Occipital lobe (tissue), 2 donors: Measurements from ENCODE around the gene GPR160. TPM values are rescaled to one million over a fixed set of nuclear protein-coding genes. Genes with fewer than 3 reads are reported as not detected.

Source experiments
- DNase-seq: peaks from one replicate; lab custom pipeline; 2025; lab: John Stamatoyannopoulos, UW
- total RNA-seq: library from RNA; depleted of rRNA; stranded (reverse); fragments of >200 nt; gene quantifications from one replicate; pipeline ENCODE4 v1.2.3, GENCODE V29; 2014

GPR160 gene
- total RNA-seq, 1 donor from 2014 or later: 2.5 TPM

- no peak for DNase-seq
These were observed 10.3 kb upstream of the GPR160 start for GRCh38 chr3:170027233-170028102.

GRCh38 chr3:170033489-170033888 lies 4.3 kb upstream of the GPR160 start:
- no peak for DNase-seq

GRCh38 chr3:170038434-170039110 lies 777 bp downstream of the GPR160 start:
- no peak for DNase-seq

- DNase-seq: no peak
These were observed 2.6 kb downstream of the GPR160 start for GRCh38 chr3:170040418-170040817.

- DNase-seq: no peak
These were observed 5.7 kb downstream of the GPR160 start for GRCh38 chr3:170043506-170043905.

GRCh38 chr3:170044271-170044670 lies 6.5 kb downstream of the GPR160 start:
- DNase-seq: no peak

- DNase-seq: no peak
These were observed 7.0 kb downstream of the GPR160 start for GRCh38 chr3:170044795-170045244.

GRCh38 chr3:170046269-170047132 lies 8.7 kb downstream of the GPR160 start:
- DNase-seq: no peak

GRCh38 chr3:170047133-170047404 lies 9.3 kb downstream of the GPR160 start:
- DNase-seq: no peak

GRCh38 chr3:170049146-170050000 lies 11.6 kb downstream of the GPR160 start:
- no peak for DNase-seq

GRCh38 chr3:170050753-170051152 lies 13.0 kb downstream of the GPR160 start:
- no peak for DNase-seq

GRCh38 chr3:170052398-170052797 lies 14.6 kb downstream of the GPR160 start:
- DNase-seq: no peak

- no peak for DNase-seq
These were observed 16.4 kb downstream of the GPR160 start for GRCh38 chr3:170054204-170054603.

- DNase-seq: no peak
These were observed 17.4 kb downstream of the GPR160 start for GRCh38 chr3:170055209-170055608.

- DNase-seq: no peak
These were observed 19.1 kb downstream of the GPR160 start for GRCh38 chr3:170056710-170057454.

GRCh38 chr3:170057550-170057949 lies 19.8 kb downstream of the GPR160 start:
- no peak for DNase-seq

- DNase-seq: no peak
These were observed 20.3 kb downstream of the GPR160 start for GRCh38 chr3:170058127-170058526.

- DNase-seq: no peak
These were observed 21.7 kb downstream of the GPR160 start for GRCh38 chr3:170059447-170059846.

- DNase-seq: no peak
These were observed 24.3 kb downstream of the GPR160 start for GRCh38 chr3:170062068-170062467.

GRCh38 chr3:170062769-170063168 lies 25.0 kb downstream of the GPR160 start:
- DNase-seq: no peak
